HG03442 (cell line): ENCODE data around the gene CDCP2.
"Not testable (repeated sequence)": the region's sequence is repeated elsewhere in the genome, so short reads cannot be mapped to it uniquely, and the experiment has no call there.

Source experiments
- ATAC-seq: cut with Tn5 transposase; IDR thresholded peaks from one replicate; pipeline ENCODE4 v1.9.1; 2021; ENCODE audit warnings: mild to moderate bottlenecking, moderate library complexity; ENCODE audit not compliant: unreplicated experiment

CDCP2 gene

GRCh38 chr1:54168206-54168965 lies 15.6 kb upstream of the CDCP2 start:
- ATAC-seq: no peak

- ATAC-seq: no peak
Measured at GRCh38 chr1:54167422-54168139, 14.8 kb upstream of the CDCP2 start.

GRCh38 chr1:54166357-54166756 lies 13.6 kb upstream of the CDCP2 start:
- not testable (repeated sequence) for ATAC-seq

GRCh38 chr1:54165146-54165545 lies 12.3 kb upstream of the CDCP2 start:
- no peak for ATAC-seq

- ATAC-seq: no peak
Measured at GRCh38 chr1:54163573-54163972, 10.8 kb upstream of the CDCP2 start.

GRCh38 chr1:54163051-54163450 lies 10.3 kb upstream of the CDCP2 start:
- ATAC-seq: no peak

GRCh38 chr1:54161495-54162168 lies 8.8 kb upstream of the CDCP2 start:
- ATAC-seq: no peak

DNA sequence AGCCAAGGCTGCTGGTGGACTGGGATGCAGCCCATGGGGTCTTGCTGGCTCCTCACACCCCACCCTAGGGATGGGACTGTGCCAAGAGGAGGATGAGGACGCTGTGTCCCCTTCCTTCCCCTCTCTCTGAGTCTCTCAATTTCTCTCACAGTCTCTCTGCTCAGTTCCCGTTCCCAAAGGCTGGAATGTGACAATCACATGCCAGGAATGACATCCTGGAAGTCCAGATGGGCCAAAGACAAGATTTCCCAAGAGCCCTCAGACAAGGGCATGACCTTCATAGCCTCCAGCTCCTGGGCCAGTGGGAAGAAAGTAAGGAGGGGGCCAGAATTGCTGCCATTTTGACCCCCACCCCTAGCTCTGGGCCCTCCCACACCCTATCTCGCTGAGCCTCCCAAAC lies 7.6 kb upstream of the CDCP2 start:
- ATAC-seq: no peak

DNA sequence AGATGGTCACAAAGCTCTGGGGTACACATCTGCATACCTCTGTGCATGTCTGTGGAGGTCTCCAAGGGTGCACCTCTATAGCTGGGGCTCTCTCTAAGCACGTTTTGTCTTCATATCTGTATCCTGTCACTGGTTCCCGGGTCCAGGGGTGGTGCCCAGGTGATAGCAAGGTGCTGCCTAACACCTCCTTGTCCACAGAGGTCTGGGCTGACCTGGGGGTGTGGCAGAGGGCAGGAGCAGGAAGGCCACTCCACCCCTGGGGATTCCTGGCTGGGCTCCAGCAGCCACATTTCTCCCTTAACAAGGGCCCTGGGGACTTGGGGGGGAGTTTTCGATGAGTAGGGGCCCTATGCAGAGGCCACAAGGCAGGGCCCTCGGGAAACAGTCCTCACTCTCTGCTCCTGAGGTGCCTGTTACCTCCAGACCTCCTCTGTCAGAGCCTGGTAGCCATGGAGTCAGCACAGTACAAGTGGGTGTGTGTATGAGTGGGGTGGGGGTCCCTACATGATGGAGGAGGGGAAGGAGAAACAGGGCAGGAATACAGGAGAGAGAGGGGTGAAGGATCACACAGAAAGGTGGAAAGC lies 7.0 kb upstream of the CDCP2 start:
- no peak for ATAC-seq

DNA sequence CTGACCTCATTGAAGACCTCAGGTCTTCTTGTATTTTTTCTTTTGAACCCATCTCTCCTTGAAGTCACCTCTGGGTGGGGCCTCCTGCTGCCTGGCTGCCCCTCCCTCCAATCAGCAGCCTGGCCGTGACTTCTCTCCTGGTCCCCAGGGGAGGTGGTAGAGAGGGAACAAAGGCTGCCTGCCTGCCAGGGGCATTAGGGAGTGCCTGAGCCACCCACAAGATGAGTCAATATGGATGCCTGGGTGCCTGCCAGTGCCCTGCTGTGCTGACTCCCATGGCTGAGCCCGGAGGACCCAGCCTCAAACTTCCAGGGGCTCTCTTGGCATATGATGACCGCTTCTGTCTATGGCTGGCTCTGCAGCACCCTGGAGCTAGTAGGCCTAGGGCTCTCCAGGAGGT lies 5.3 kb upstream of the CDCP2 start:
- no peak for ATAC-seq

DNA sequence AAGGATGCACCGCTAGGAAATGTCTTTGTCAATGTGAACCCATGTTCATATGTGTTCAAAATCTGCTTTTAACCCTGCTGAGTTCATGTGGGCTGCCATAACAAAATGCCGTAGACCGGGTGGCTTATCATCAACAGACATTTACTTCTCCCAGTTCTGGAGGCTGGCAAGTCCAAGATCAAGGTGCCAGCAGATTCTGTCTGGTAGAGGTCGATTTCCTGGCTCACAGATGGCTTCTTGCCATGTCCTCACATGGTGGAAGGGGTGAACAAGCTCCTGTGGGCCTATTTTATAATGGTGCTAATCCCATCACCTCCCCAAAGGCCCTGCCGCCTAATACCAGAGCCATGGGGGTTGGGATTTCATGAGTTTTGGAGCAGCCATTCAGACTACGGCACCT lies 4.6 kb upstream of the CDCP2 start:
- ATAC-seq: no peak

GRCh38 chr1:54156986-54157385 lies 4.2 kb upstream of the CDCP2 start:
- ATAC-seq: no peak

GRCh38 chr1:54156201-54156600 lies 3.4 kb upstream of the CDCP2 start:
- ATAC-seq: no peak

DNA sequence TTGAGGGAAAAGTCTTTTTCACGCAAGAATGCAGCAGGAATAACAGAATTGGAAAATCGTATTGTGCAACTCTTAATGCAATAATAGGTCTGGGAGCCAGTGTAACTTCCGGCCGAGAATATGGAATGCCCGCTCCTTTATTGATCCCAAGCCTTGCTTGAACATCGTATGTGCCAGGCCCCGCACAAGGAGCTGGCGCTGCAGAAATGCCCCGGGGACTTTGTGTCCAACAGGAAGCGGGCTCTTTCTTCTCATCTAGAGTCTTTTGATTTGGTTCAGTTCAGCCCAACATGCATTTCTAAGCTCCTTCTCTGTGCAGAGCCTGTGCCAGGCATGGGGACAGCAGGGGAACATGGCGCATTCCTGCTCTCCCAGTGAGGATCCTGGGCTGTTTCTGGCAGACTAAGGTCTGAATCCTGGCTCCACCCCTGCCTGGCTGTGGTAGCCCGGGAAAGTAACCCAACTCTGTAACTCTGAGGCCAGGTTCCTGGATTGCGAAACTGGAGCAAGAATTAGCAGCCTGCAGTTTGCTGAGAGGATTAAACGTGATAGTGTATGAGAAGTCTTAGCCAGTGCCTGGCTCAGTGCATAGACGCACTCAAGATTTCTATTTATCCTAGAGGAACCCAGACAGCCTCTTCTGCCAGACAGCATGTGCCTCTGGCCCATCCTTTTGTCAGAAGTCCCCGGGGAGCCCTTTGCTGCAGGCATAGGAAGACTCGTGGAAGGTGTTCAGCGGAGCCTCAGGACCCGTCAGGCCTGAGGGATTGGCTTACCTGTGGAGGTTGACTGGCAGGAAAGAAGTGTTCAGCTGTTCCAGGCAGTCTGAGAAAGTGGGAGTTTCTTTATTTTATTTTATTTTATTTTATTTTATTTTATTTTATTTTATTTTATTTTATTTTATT lies 987 bp upstream of the CDCP2 start:
- no peak for ATAC-seq

GRCh38 chr1:54151013-54151412 lies 1.8 kb downstream of the CDCP2 start:
- ATAC-seq: no peak

GRCh38 chr1:54149734-54150133 lies 3.1 kb downstream of the CDCP2 start:
- no peak for ATAC-seq

GRCh38 chr1:54144366-54144765 lies 8.4 kb downstream of the CDCP2 start:
- ATAC-seq: no peak

DNA sequence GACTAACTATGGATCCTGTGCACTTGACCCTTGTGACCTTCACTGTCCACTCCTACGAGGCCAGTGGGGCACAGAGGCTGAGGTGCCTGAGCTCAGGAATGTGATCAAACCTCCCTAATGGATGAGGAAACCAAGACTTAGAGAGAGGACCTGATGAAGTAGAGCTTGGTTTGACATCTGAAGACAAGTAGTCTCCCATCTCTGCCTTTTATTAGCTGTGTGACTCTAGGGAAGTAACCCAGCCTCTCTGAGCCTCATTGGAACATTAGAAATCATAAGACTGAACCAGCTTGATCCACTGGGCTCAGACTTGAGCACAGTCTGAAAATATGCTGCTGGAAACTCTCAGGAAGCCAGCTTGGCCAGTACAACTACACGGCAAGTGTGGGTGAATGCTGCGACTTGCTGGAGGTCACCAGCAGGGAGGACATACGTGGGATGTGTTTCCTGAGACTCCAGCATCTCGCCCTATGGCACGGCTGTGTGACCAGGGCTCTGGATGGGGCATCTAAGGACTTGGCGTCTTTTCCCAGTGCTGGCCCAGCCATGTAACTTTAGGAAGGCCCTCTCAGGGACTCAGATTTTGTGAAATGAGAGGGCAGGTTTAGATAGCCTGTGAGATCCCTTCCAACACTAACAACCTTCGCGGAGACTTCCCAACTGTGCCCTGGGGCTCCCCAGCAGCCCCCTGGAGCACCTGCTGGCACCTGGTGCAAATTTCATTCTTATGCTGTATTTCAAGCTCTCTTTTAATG lies 10.5 kb downstream of the CDCP2 start:
- no peak for ATAC-seq

DNA sequence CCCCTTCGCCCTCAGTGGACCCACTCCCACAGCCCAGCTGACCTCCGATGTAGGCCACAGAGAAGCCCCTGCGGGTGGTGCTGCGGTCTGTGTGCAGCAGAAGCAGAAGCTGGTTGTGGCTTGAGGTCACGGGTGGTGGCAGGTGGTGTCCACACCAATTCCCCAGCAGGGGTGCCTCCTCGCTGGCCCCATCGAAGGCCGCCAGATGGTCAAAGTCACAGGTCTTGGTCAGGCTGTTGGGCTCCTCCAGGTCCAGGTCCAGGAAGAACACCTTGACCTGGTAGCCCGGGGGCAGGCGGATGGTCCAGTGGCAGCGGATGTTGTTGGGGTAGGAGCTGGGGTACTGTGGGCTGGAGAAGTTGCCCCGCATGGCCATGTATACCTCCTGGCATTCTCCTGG lies 13.1 kb downstream of the CDCP2 start:
- ATAC-seq: no peak

DNA sequence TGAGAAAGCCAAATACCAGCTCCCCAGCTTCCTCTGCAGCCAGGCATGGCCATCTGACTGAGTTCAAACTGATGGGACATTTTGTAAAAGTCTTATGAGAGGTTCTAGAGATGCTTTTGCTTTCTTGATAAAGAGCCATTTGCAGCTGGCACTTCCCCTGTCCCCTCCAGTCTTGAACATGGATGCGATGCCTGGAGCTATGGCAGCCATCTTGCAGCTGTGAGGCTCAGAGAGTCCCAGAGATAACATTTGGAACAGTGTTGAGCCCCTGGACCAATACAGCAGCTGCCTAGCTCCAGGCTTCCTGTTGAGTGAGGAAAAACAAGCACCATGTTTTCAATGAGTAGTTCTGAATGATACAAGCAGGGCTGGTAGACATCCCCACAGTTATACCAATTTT lies 13.8 kb downstream of the CDCP2 start:
- no peak for ATAC-seq
